AG09309 (cell line): ENCODE data around the gene SLC17A9.

Experiments
- DNase-seq: peaks from one replicate; pipeline ENCODE4 v3.0.0-alpha.2; 2010; ENCODE audit warnings: low read depth
- H3K4me3 ChIP-seq: 2 replicates; pipeline ENCODE4 v1.5.1; 2011; ENCODE audit warnings: mild to moderate bottlenecking, low read depth, low read length, moderate library complexity; ENCODE audit not compliant: control insufficient read depth
- TF ChIP-seq, protein P1 (sequence below): IDR thresholded peaks from 2 replicates; pipeline ENCODE4 v1.5.1; 2011; ENCODE audit warnings: mild to moderate bottlenecking, low read depth, low read length, inconsistent platforms; ENCODE audit not compliant: insufficient read depth, control insufficient read depth; ENCODE audit errors: missing control alignments

Gene SLC17A9

DNA sequence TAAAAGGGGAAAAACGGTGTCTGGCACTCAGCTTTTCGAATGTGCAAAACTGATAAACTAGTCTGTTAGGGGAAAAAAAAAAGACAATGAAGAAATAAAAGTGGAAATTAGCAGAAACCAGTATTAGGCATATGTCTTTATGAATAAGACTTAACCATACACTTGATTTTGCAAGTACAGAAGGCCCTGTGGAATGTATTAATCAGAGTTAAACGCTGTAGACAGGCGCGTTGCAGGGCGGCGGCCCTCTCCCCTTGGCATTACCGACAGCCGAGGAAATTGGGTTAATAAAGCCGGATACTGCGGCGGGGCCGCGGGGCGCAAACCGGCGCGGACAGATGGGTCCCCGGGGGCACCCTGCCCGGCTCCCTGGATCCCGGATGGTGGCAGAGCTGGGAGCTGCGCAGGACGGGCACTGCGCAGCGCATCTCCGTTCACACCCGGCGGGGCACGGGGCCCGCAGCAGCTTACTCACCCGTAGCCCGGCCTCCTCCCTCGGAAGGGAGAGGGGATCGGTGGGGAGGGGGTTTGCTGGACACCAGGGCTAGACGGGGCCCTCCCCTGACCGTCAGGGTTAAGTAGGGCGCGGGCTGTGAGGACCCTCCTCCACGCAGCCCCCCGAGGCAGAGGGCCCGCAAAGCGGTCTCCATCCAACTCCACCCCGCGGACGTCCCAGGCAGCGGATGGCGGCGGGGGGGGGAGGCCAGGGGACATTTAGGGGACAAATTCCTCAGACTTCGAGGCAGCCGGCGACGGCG lies 52.3 kb downstream of the SLC17A9 start:
- no peak for DNase-seq
- H3K4me3 ChIP-seq, result no peak overlapping the region
- TF ChIP-seq, protein P1, sequence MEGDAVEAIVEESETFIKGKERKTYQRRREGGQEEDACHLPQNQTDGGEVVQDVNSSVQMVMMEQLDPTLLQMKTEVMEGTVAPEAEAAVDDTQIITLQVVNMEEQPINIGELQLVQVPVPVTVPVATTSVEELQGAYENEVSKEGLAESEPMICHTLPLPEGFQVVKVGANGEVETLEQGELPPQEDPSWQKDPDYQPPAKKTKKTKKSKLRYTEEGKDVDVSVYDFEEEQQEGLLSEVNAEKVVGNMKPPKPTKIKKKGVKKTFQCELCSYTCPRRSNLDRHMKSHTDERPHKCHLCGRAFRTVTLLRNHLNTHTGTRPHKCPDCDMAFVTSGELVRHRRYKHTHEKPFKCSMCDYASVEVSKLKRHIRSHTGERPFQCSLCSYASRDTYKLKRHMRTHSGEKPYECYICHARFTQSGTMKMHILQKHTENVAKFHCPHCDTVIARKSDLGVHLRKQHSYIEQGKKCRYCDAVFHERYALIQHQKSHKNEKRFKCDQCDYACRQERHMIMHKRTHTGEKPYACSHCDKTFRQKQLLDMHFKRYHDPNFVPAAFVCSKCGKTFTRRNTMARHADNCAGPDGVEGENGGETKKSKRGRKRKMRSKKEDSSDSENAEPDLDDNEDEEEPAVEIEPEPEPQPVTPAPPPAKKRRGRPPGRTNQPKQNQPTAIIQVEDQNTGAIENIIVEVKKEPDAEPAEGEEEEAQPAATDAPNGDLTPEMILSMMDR, result no peak

DNA sequence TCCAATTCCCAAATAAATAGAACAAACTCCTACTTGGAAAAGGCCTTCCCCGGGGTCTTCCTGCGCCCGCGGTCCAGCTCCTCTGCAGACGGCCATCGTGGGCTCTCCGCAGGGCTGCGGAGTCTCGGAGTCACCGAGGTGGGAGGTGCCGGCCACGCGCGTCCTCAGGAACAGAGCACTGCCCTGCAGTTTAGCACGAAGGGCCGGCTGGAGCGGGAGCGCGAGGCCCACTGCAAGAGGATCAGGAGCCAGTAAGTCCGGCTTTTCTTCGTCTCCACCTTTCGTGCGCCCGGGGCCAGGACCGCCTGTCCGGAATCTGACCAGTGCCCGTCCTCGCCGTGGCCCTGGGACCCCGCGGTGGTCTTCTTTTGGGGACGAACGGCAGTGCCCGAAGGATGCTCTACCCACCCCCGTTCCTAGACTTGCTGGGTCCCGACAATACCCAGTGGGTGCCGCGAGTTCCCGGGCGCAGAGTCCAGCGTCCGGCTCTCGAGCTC lies 52.9 kb downstream of the SLC17A9 start:
- TF ChIP-seq, protein P1, result no peak
- no peak for DNase-seq
- H3K4me3 ChIP-seq, result no peak overlapping the region

DNA sequence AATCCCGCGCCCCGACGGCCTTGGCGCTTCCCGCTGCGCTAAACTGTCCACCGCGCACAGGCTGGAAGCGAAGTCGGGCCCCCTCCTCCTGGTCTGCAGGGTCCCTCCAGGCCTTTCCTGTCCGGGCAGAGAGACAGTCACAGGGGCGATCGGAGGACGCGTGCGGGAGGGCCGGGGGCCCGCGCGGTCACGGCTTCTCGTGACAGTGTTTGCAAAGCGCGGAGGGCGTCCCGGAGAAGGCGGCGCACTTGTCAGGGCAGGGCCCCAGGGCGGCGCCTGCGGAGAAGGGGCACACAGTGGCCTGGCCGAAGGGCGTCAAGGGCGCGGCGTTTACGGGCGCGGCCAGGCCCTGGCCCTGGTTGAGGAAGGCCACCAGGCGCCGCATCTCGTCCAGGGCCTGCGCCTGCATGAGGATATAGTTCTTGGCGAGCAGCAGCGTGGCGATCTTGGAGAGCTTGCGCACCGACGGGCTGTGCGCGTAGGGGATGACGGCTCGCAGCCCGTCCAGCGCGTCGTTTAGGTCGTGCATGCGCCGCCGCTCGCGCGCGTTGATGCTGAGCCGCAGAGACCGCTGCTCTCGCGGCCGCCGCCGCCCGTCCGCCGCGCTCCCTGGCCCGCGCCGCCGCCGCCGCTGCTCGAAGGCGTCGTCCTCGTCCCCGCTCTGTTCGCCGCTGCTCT lies 53.5 kb downstream of the SLC17A9 start:
- no peak overlapping the region for H3K4me3 ChIP-seq
- TF ChIP-seq, protein P1, result no peak
- DNase-seq, result no peak

DNA sequence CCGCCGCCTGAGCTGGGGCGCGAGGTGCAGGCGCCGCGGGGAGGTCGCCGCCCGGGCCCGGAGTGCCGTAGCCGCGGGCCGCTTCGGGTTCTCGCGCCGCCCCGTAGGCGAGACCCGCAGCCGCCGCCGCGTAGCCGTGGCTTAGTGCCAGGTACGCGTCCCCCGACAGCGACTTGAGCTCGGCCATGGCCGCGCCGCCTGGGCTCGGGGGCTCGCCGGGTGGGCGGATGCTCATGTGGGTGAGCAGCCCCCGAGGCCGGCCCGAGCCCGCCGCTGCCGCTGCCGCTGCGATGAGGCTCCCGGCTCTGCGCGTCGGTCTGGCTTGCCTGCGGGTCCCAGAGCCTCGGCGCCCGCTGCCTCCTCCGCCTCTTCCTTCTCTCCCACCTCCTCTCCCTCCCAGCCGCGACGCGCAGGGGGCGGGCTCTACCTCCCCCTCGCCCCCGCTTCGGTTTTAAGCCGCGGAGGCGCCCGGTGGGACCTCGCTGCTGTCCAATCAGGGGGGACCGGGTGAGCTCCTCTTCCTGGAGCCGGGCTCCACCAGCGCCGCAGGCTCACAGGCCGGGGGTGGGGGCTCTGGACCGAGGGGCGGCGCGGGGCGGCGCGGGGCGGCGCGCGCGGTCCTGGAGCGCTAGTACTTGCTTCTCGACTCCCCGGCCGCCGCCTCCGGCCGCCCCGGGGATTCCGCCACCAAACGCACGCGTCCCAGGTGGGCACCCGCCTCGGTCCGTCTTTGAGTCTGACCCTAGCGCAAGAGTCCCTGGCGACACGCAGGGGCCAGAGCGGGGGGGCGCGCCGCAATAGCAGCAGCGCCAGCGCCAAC lies 54.2 kb downstream of the SLC17A9 start, which contains the start of gene BHLHE23:
Gene BHLHE23 (minus strand): TSS at position 425 of the 820 bp plus-strand sequence. CDS start 190 bp downstream, at position 235.
- no peak for DNase-seq
- TF ChIP-seq, protein P1, result no peak
- H3K4me3 ChIP-seq, result no peak within 1 kb of the TSS

DNA sequence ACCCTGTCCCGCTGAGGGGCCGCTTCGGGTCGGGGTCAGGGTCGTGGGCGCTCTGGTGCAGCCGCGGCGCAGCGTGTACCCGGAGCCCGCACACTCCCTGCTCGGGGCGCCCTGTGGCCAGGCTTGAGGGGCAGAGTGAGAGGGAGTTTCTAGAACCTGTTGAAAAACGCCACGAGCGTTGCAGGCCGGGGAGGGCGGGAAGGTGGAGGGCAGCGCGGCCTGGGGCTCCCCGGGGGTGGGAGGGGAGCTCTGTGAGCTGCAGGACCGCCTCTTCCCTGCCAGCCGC lies 54.8 kb downstream of the SLC17A9 start:
- DNase-seq, result no peak
- H3K4me3 ChIP-seq, result no peak overlapping the region
- TF ChIP-seq, protein P1, result no peak
